ENCODE measurements around the gene CGNL1. TPM values are rescaled to one million over a fixed set of nuclear protein-coding genes. Genes with fewer than 3 reads are reported as not detected.

CGNL1 gene
- polyA plus RNA-seq, 1 of the 3 experiments (the other 2 are of a cell fraction): 0.23 TPM

GRCh38 chr15:57460208-57460816, 84.0 kb downstream of the CGNL1 start:
- Histone ChIP-seq H3K9me2 (no peaks in the 10 kb centered on the region), H3K4me2 (no peak overlapping the region), H3K4me3 (ENCODE audit: low read depth in 2 of 2, low read length in 1 of 2) (no peak overlapping the region), H3K36me3 (replicated peaks in 1 of 2; ENCODE audit: control insufficient read depth in 1 of 2, insufficient read depth in 2 of 2, low read length in 1 of 2) (no peaks in the 10 kb centered on the region), H3K9ac (no peak overlapping the region), H4K20me1 (ENCODE audit: insufficient read depth) (no peaks in the 10 kb centered on the region), H2AFZ (ENCODE audit: low read depth) (no peak overlapping the region), H3K4me1 (ENCODE audit: control insufficient read depth in 1 of 2, insufficient read depth in 2 of 2, low read depth in 1 of 2, low read length in 1 of 2) (peaks cover 0 to 27% of the 10 kb centered on the region in 2 experiments; a peak in 3 of 4 replicates), H3K27ac (ENCODE audit: low read depth in 2 of 2, low read length in 1 of 2) (no peak overlapping the region), H3F3A (replicated peaks; ENCODE audit: insufficient read depth) (no peaks in the 10 kb centered on the region), H3K9me3 (no peaks in the 10 kb centered on the region), H3K79me2 (ENCODE audit: insufficient read depth) (no peaks in the 10 kb centered on the region), H3K27me3 (ENCODE audit: insufficient read depth) (no peaks in the 10 kb centered on the region)
- ChIA-PET POLR2A (no interaction called here), CTCF (interaction anchor here (2.3 to 2.5 kb wide), 2 partner anchors 67 to 119 kb away, joined by 7 to 9 read pairs; no protein-coding TSS in a partner anchor)
- DNase-seq: no peak
- TF ChIP-seq ZBTB33 (IDR thresholded peaks at IDR 0.05; ENCODE audit: borderline replicate concordance, low read depth): no peak
- TF ChIP-seq TCF12 (IDR thresholded peaks at IDR 0.05): no peak
- TF ChIP-seq NFIC (IDR thresholded peaks at IDR 0.05; ENCODE audit: borderline replicate concordance): peak; percentile 7; the same call in 1 of the 2 replicates
- 81% methylated on average over 3 of the region's 3 CpGs for WGBS (ENCODE audit: low lambda C conversion rate)

GRCh38 chr15:57461541-57461940, 85.2 kb downstream of the CGNL1 start:
- Histone ChIP-seq H3K36me3 (replicated peaks in 1 of 2; ENCODE audit: control insufficient read depth in 1 of 2, insufficient read depth in 2 of 2, low read length in 1 of 2) (no peaks in the 10 kb centered on the region), H3K9me3 (no peaks in the 10 kb centered on the region), H3K4me2 (no peak overlapping the region), H3K4me3 (ENCODE audit: low read depth in 2 of 2, low read length in 1 of 2) (no peak overlapping the region), H3K27me3 (ENCODE audit: insufficient read depth) (no peaks in the 10 kb centered on the region), H3K79me2 (ENCODE audit: insufficient read depth) (no peaks in the 10 kb centered on the region), H3K9ac (no peak overlapping the region), H3K4me1 (ENCODE audit: control insufficient read depth in 1 of 2, insufficient read depth in 2 of 2, low read depth in 1 of 2, low read length in 1 of 2) (peaks cover 0 to 26% of the 10 kb centered on the region in 2 experiments; a peak in 3 of 4 replicates), H2AFZ (ENCODE audit: low read depth) (no peak overlapping the region), H3K9me2 (no peaks in the 10 kb centered on the region), H3K27ac (ENCODE audit: low read depth in 2 of 2, low read length in 1 of 2) (no peak overlapping the region), H3F3A (replicated peaks; ENCODE audit: insufficient read depth) (no peaks in the 10 kb centered on the region), H4K20me1 (ENCODE audit: insufficient read depth) (no peaks in the 10 kb centered on the region)
- 83% methylated on average over 5 of the region's 5 CpGs for WGBS (ENCODE audit: low lambda C conversion rate)
- no peak for DNase-seq
- TF ChIP-seq REST (IDR thresholded peaks at IDR 0.05; ENCODE audit: low read depth, low read length): no peak
- ChIA-PET POLR2A (no interaction called here), CTCF (interaction anchor here (1.0 to 3.2 kb wide), 4 partner anchors 33 to 965 kb away, joined by 3 to 18 read pairs (median 3); no protein-coding TSS in a partner anchor)
